Endothelial cell of umbilical vein (primary cell): ENCODE measurements around the gene FAM120B. TPM values are rescaled to one million over a fixed set of nuclear protein-coding genes. Genes with fewer than 3 reads are reported as not detected.
A peak's percentile ranks its signal among the peaks of the same experiment; 100 is the strongest.
"Not testable (repeated sequence)": the region's sequence is repeated elsewhere in the genome, so short reads cannot be mapped to it uniquely, and the experiment has no call there.

Source experiments
- BruUV-seq: library from RNA; stranded (reverse); fragments of 400-500 nt; replicated peaks from 2 replicates; lab custom pipeline; 2021; lab: Mats Ljungman, UMichigan
- CTCF ChIA-PET: fragments of 300-600, 350-600 bp; sonication (Branson Sonifier 250); formaldehyde crosslinking; loops from one replicate; lab custom pipeline; 2021; ENCODE audit warnings: antibody characterized with exemption, inconsistent platforms; lab: Charles Lee
- POLR2A ChIA-PET: fragments of 300-600, 350-600 bp; sonication (Branson Sonifier 250); formaldehyde crosslinking; loops from one replicate; lab custom pipeline; 2021; ENCODE audit warnings: antibody characterized with exemption, inconsistent platforms; lab: Charles Lee
- DNase-seq: peaks from one replicate; pipeline ENCODE4 v3.0.0-alpha.2; 2011; ENCODE audit warnings: low read depth, low spot score
- FAIRE-seq: peaks from 2 replicates; lab custom pipeline; 2011; peaks lifted over from hg19 to GRCh38; lab: Jason Lieb, UNC
- H2AFZ ChIP-seq: 2 replicates; pipeline ENCODE4 v1.6.0; 2012; ENCODE audit warnings: low read depth, low read length, control low read depth, inconsistent platforms
- H3K27ac ChIP-seq: 2 replicates; pipeline ENCODE4 v1.5.1; 2011; ENCODE audit warnings: low read depth, mild to moderate bottlenecking, control low read depth, low read length, moderate library complexity; ENCODE audit not compliant: insufficient read depth
- H3K27me3 ChIP-seq, 2 experiments: 2 replicates each; pipeline versions ENCODE4 v1.6.0 to v1.6.1; 2011; ENCODE audit warnings: low read length in 2 of 2, mixed read lengths in 1 of 2; ENCODE audit not compliant: control insufficient read depth in 2 of 2, insufficient read depth in 2 of 2
- H3K36me3 ChIP-seq, 2 experiments: 2 replicates in 1 of 2; 3 replicates in 1 of 2; pipeline ENCODE4 v1.5.1; 2011; ENCODE audit warnings: low read length in 2 of 2, mild to moderate bottlenecking in 1 of 2, moderate library complexity in 1 of 2; ENCODE audit not compliant: control insufficient read depth in 2 of 2, insufficient read depth in 2 of 2; ENCODE audit errors: extremely low read depth in 1 of 2
- H3K4me1 ChIP-seq: 3 replicates; pipeline ENCODE4 v1.5.1; 2011; ENCODE audit warnings: mild to moderate bottlenecking, low read length; ENCODE audit not compliant: control insufficient read depth, insufficient read depth; ENCODE audit errors: extremely low read depth
- H3K4me2 ChIP-seq: 2 replicates; pipeline ENCODE4 v1.6.1; 2011; ENCODE audit warnings: low read length, control low read depth, mixed read lengths; ENCODE audit not compliant: insufficient read depth
- H3K4me3 ChIP-seq, 3 experiments: fragments of 200-600 bp in 1 of 3; sonication (generic), shearing (Covaris generic) in 1 of 3; replicated peaks in 1 of 3; 2 replicates each; pipeline ENCODE4 v1.5.1; 2011 to 2016; ENCODE audit warnings: control low read depth in 3 of 3, low read length in 3 of 3, mild to moderate bottlenecking in 2 of 3, inconsistent platforms in 1 of 3, low read depth in 1 of 3, moderate library complexity in 1 of 3; ENCODE audit not compliant: insufficient read depth in 1 of 3
- H3K79me2 ChIP-seq: 2 replicates; pipeline ENCODE4 v1.6.0; 2012; ENCODE audit warnings: low read length, inconsistent platforms; ENCODE audit not compliant: control insufficient read depth, insufficient read depth
- H3K9ac ChIP-seq: replicated peaks from 2 replicates; pipeline ENCODE3; 2011; ENCODE audit warnings: low read length, control low read depth; ENCODE audit not compliant: insufficient read depth; ENCODE audit errors: extremely low read depth
- H3K9me1 ChIP-seq: replicated peaks from 3 replicates; pipeline ENCODE4 v1.6.0; 2011; ENCODE audit warnings: mild to moderate bottlenecking, low read length; ENCODE audit not compliant: control insufficient read depth, insufficient read depth; ENCODE audit errors: extremely low read depth
- H3K9me3 ChIP-seq: replicated peaks from 2 replicates; pipeline ENCODE4 v1.5.1; 2012; ENCODE audit warnings: low read length, inconsistent platforms; ENCODE audit not compliant: control insufficient read depth, insufficient read depth
- H4K20me1 ChIP-seq: replicated peaks from 2 replicates; pipeline ENCODE3; 2011; ENCODE audit warnings: mild to moderate bottlenecking, low read length; ENCODE audit not compliant: control insufficient read depth, insufficient read depth; ENCODE audit errors: extremely low read depth
- EZH2 ChIP-seq: IDR thresholded peaks from 2 replicates; pipeline ENCODE4 v1.6.1; 2012; ENCODE audit warnings: borderline replicate concordance, low read depth, mild to moderate bottlenecking, moderate library complexity, low read length, inconsistent platforms; ENCODE audit not compliant: severe bottlenecking
- FOS ChIP-seq: IDR thresholded peaks from 2 replicates; pipeline ENCODE4 v1.6.1; 2011; ENCODE audit warnings: mild to moderate bottlenecking, low read length, moderate library complexity, borderline replicate concordance; ENCODE audit not compliant: insufficient read depth
- GATA2 ChIP-seq: IDR thresholded peaks from 2 replicates; pipeline ENCODE4 v1.7.0; 2011; ENCODE audit warnings: low read depth, mild to moderate bottlenecking, moderate library complexity, mixed read lengths, low read length; ENCODE audit not compliant: insufficient read length, insufficient read depth
- JUN ChIP-seq: IDR thresholded peaks from 2 replicates; pipeline ENCODE4 v1.6.1; 2011; ENCODE audit warnings: borderline replicate concordance, low read depth; ENCODE audit not compliant: insufficient read length, insufficient read depth
- MYC ChIP-seq: IDR thresholded peaks from one replicate; pipeline ENCODE4 v1.6.1; 2011; ENCODE audit warnings: mild to moderate bottlenecking, low read depth, low read length
- POLR2A ChIP-seq: IDR thresholded peaks from 2 replicates; pipeline ENCODE4 v1.6.1; 2012; ENCODE audit warnings: low read depth, mild to moderate bottlenecking, control low read depth, low read length
- POLR2AphosphoS5 ChIP-seq: IDR thresholded peaks from 2 replicates; pipeline ENCODE4 v1.6.1; 2012; ENCODE audit warnings: low read depth, mild to moderate bottlenecking, control low read depth, low read length, moderate library complexity; ENCODE audit not compliant: insufficient read depth
- dilution Hi-C: fragments of 300-500 bp; cut with MboI; formaldehyde crosslinking; loops from one replicate; pipeline ENCODE4 v1.15.0; 2019; ENCODE audit warnings: low sequenced_read_pairs; ENCODE audit not compliant: extremely low pct_ligation_motif_present
- intact Hi-C: fragments of 100-400 bp; cut with micrococcal nuclease; formaldehyde crosslinking; loops from one replicate; pipeline ENCODE4 v1.10.0; 2022
- polyA plus RNA-seq, 4 experiments: library from polyadenylated mRNA; depleted of rRNA in 3 of 4; stranded (reverse) in 3 of 4; unstranded in 1 of 4; fragments of >200 nt; gene quantifications; 2 replicates each; pipeline versions ENCODE4 v1.2.1 to v1.2.3, GENCODE V29; 2011 to 2012; ENCODE audit warnings: missing spikeins in 1 of 4
- total RNA-seq: library from RNA; stranded (reverse); gene quantifications from 2 replicates; pipeline ENCODE4 v1.2.3, GENCODE V29; 2021
- TF ChIP-seq, protein P1 (sequence below): IDR thresholded peaks from 2 replicates; pipeline ENCODE4 v1.6.1; 2011; ENCODE audit not compliant: insufficient read depth, insufficient read length
- TF ChIP-seq, protein P2 (sequence below), 2 donors: IDR thresholded peaks; 1 replicate in 1 of 2; 2 replicates in 1 of 2; pipeline ENCODE4 v1.5.1; 2011; ENCODE audit warnings: low read length in 2 of 2, mild to moderate bottlenecking in 2 of 2, moderate library complexity in 2 of 2, control low read depth in 1 of 2, inconsistent platforms in 1 of 2, low read depth in 1 of 2; ENCODE audit not compliant: insufficient read depth in 1 of 2; ENCODE audit errors: extremely low read depth in 1 of 2

The FAM120B gene
- total and polyA plus RNA-seq, 2 donors (not counting 3 experiments of a cell fraction or from before 2014, with no cell fraction given) = 10.8 to 28.2 TPM

GRCh38 chr6:170347975-170348374 lies 41.4 kb downstream of the FAM120B start:
- CTCF ChIA-PET = no interaction called here

DNA sequence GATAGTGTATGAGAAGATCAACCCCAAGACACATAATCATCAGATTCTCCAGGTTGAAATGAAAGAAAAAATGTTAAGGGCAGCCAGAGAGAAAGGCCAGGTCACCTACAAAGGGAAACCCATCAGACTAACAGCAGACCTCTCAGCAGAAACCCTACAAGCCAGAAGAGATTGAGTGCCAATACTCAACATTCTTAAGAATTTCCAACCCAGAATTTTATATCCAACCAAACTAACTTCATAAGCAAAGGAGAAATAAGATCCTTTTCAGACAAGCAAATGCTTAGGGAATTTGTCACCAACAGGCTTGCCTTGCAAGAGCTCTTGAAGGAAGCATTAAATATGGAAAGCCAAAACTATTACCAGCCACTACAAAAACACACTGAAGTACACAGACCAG lies 44.9 kb downstream of the FAM120B start:
- H3K9me1 ChIP-seq, H3K4me2 ChIP-seq, CTCF ChIA-PET, H3K27me3 ChIP-seq, H3K9me3 ChIP-seq, intact Hi-C loops, dilution Hi-C loops, H2AFZ ChIP-seq, H3K79me2 ChIP-seq, H3K9ac ChIP-seq, POLR2A ChIA-PET, H3K4me1 ChIP-seq, DNase-seq, H4K20me1 ChIP-seq, BruUV-seq, FAIRE-seq, H3K4me3 ChIP-seq, H3K27ac ChIP-seq: not testable (repeated sequence)
- H3K36me3 ChIP-seq = peaks cover 0 to 10% of the 10 kb centered on the region in 2 experiments

More at GRCh38 chr6:170347975-170348374, 41.4 kb downstream of the FAM120B start:
- POLR2A ChIA-PET = no interaction called here
- Histone ChIP-seq H2AFZ (no peak overlapping the region), H3K36me3 (peaks cover under 1 to 10% of the 10 kb centered on the region in 2 experiments), H3K79me2 (peaks cover 7% of the 10 kb centered on the region), H3K27me3 (no peaks in the 10 kb centered on the region), H3K27ac (no peak overlapping the region), H3K9ac (no peak overlapping the region), H3K9me3 (no peaks in the 10 kb centered on the region), H4K20me1 (no peaks in the 10 kb centered on the region), H3K4me2 (no peak overlapping the region), H3K4me1 (peaks cover 17% of the 10 kb centered on the region), H3K9me1 (no peaks in the 10 kb centered on the region), H3K4me3 (no peak overlapping the region)
- DNase-seq (peak; percentile 25), FAIRE-seq (no peak)
- intact Hi-C loops (loop anchor here (5.0 kb wide), 1 partner anchor 89 kb away; no protein-coding TSS in a partner anchor), dilution Hi-C loops (no loop called here)
- no peak for TF ChIP-seq POLR2AphosphoS5
- TF ChIP-seq POLR2A = no peak
- TF ChIP-seq, protein P1, sequence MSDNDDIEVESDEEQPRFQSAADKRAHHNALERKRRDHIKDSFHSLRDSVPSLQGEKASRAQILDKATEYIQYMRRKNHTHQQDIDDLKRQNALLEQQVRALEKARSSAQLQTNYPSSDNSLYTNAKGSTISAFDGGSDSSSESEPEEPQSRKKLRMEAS = no peak
- no peak for TF ChIP-seq EZH2
- no peak for TF ChIP-seq GATA2
- TF ChIP-seq MYC = no peak
- no peak for TF ChIP-seq FOS
- TF ChIP-seq, protein P2, sequence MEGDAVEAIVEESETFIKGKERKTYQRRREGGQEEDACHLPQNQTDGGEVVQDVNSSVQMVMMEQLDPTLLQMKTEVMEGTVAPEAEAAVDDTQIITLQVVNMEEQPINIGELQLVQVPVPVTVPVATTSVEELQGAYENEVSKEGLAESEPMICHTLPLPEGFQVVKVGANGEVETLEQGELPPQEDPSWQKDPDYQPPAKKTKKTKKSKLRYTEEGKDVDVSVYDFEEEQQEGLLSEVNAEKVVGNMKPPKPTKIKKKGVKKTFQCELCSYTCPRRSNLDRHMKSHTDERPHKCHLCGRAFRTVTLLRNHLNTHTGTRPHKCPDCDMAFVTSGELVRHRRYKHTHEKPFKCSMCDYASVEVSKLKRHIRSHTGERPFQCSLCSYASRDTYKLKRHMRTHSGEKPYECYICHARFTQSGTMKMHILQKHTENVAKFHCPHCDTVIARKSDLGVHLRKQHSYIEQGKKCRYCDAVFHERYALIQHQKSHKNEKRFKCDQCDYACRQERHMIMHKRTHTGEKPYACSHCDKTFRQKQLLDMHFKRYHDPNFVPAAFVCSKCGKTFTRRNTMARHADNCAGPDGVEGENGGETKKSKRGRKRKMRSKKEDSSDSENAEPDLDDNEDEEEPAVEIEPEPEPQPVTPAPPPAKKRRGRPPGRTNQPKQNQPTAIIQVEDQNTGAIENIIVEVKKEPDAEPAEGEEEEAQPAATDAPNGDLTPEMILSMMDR (IDR thresholded peaks at IDR 0.05; ENCODE audit: extremely low read depth in 1 of 2, insufficient read depth in 1 of 2, low read depth in 1 of 2, low read length in 2 of 2) = no peak
- TF ChIP-seq JUN = no peak
- no TSS peak for BruUV-seq

DNA sequence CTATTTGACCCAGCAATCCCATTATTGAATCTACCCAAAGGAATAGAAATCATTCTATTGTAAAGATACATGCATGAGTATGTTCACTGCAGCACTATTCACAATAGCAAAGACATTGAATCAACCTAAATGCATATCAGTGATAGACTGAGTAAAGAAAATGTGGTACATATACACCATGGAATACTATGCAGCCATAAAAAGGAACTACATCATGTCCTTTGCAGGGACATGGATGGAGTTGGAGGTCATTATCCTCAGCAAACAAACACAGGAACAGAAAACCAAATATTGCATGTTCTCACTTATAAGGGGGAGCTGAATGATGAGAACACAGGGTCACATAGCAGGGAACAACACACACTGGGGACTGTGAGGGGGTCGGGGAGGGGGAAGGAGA lies 48.6 kb downstream of the FAM120B start:
- H3K79me2 ChIP-seq, H3K9me1 ChIP-seq, H3K27ac ChIP-seq, FAIRE-seq, H3K9ac ChIP-seq, H4K20me1 ChIP-seq, H3K4me1 ChIP-seq, POLR2A ChIA-PET, BruUV-seq, H3K27me3 ChIP-seq, H3K4me3 ChIP-seq, intact Hi-C loops, DNase-seq, H2AFZ ChIP-seq, H3K9me3 ChIP-seq, CTCF ChIA-PET, H3K4me2 ChIP-seq, dilution Hi-C loops: not testable (repeated sequence)
- peaks cover 0 to 14% of the 10 kb centered on the region in 2 experiments for H3K36me3 ChIP-seq
